ENCODE results near the gene HECTD4. TPM values are rescaled to one million over a fixed set of nuclear protein-coding genes. Genes with fewer than 3 reads are reported as not detected.

The HECTD4 gene
- total RNA-seq, 1 experiment from 2014 or later: 30.0 TPM

- peaks cover 2% of the 10 kb centered on the region for H3K79me1 ChIP-seq (ENCODE audit: insufficient read depth, low read depth, low read length, poor library complexity, severe bottlenecking)
- H3K4me2 ChIP-seq (ENCODE audit: insufficient read depth, insufficient read length, low read length): no peak overlapping the region
- H3K56ac ChIP-seq (ENCODE audit: insufficient read length, low read depth, low read length): no peak overlapping the region
- DNase-seq: no peak
- no peak overlapping the region for H2BK5ac ChIP-seq (ENCODE audit: insufficient read length, low read length)
- H3K79me2 ChIP-seq (ENCODE audit: insufficient read depth, low read length): no peaks in the 10 kb centered on the region; the same call in 1 of the 2 replicates
- H4K91ac ChIP-seq (ENCODE audit: insufficient read length, low read depth, low read length): no peak overlapping the region
- H3K9me3 ChIP-seq (ENCODE audit: control insufficient read depth, low read depth, low read length): no peaks in the 10 kb centered on the region
- no peak overlapping the region for H3K4me3 Mint-ChIP-seq
- H3K9me3 Mint-ChIP-seq: no peaks in the 10 kb centered on the region; a peak in 1 of 5 replicates
- WGBS (ENCODE audit: extremely low coverage, insufficient read length, low lambda C conversion rate): no CpG with 5 or more reads among the region's 7 CpGs
- H3K4me1 Mint-ChIP-seq: peaks cover 24 to 27% of the 10 kb centered on the region in 2 experiments
- no peak overlapping the region for H3K23ac ChIP-seq (ENCODE audit: insufficient read length, low read depth, low read length)
- no peak overlapping the region for H2BK15ac ChIP-seq (ENCODE audit: low read depth, low read length)
- H2AFZ ChIP-seq (ENCODE audit: low read length): no peak overlapping the region
- H3T11ph ChIP-seq (ENCODE audit: low read length): no peak overlapping the region
- no peak overlapping the region for H3K27ac ChIP-seq (ENCODE audit: insufficient read length, low read depth, low read length)
- H3K4ac ChIP-seq (ENCODE audit: low read depth, low read length): no peak overlapping the region
- no peak overlapping the region for H3K9ac ChIP-seq (ENCODE audit: extremely low read depth, insufficient read length, low read length)
- H3K14ac ChIP-seq (ENCODE audit: insufficient read depth, low read length): no peak overlapping the region
- no peak overlapping the region for H3K27ac Mint-ChIP-seq
- H2BK12ac ChIP-seq (ENCODE audit: insufficient read length, low read depth, low read length): no peak overlapping the region
- no peaks in the 10 kb centered on the region for H3K36me3 Mint-ChIP-seq (ENCODE audit: insufficient read depth in 1 of 3, low read depth in 3 of 3)
- H4K5ac ChIP-seq (ENCODE audit: insufficient read length, low read depth, low read length): no peak overlapping the region
- H3K23me2 ChIP-seq (ENCODE audit: insufficient read length, low read depth, low read length, poor library complexity, severe bottlenecking): no peaks in the 10 kb centered on the region
- no peaks in the 10 kb centered on the region for H3K27me3 ChIP-seq (ENCODE audit: insufficient read depth, low read length)
- no peak overlapping the region for H4K8ac ChIP-seq (replicated peaks; ENCODE audit: insufficient read length, low read depth, low read length)
- H2BK20ac ChIP-seq (ENCODE audit: low read depth, low read length, poor library complexity, severe bottlenecking): no peak overlapping the region
- no peak overlapping the region for H2AK5ac ChIP-seq (ENCODE audit: insufficient read length, low read length)
- no peak overlapping the region for H2BK120ac ChIP-seq (ENCODE audit: low read depth, low read length, poor library complexity, severe bottlenecking)
- no peak for TF ChIP-seq CTCF (conservative IDR thresholded peaks at IDR 0.05)
- H3K4me1 ChIP-seq (ENCODE audit: insufficient read depth, low read length): peaks cover 2% of the 10 kb centered on the region; the same call in 1 of the 2 replicates
- no peaks in the 10 kb centered on the region for H4K20me1 ChIP-seq (ENCODE audit: control insufficient read depth, insufficient read depth, insufficient read length)
- no peak overlapping the region for H3K18ac ChIP-seq (ENCODE audit: insufficient read length, low read depth, low read length)
- no peaks in the 10 kb centered on the region for H3K27me3 Mint-ChIP-seq (ENCODE audit: low read depth)
Measured at GRCh38 chr12:112325622-112326207, 56.5 kb downstream of the HECTD4 start.

All from H9 (cell line).